Vagina (tissue), 2 donors: ENCODE results near the gene NEK6.

Experiments
- CTCF ChIP-seq, 3 experiments: fragments of 450-650 bp in 2 of 3; fragments of 200-600 bp in 1 of 3; sonication (generic) in 1 of 3; IDR thresholded peaks; one replicate each; pipeline ENCODE4 v1.5.1; 2017 to 2019; ENCODE audit warnings: antibody characterized with exemption in 3 of 3, mild to moderate bottlenecking in 2 of 3, moderate library complexity in 2 of 3
- POLR2AphosphoS5 ChIP-seq, 2 donors: sonication (generic); formaldehyde crosslinking; IDR thresholded peaks; one replicate each; pipeline ENCODE4 v1.9.0; 2017; ENCODE audit warnings: antibody characterized with exemption in 2 of 2, mild to moderate bottlenecking in 2 of 2, low read depth in 1 of 2; ENCODE audit not compliant: insufficient read depth in 1 of 2

- TF ChIP-seq POLR2AphosphoS5 (IDR thresholded peaks at IDR 0.05; ENCODE audit: insufficient read depth in 1 of 2, low read depth in 1 of 2) (no peak), CTCF (IDR thresholded peaks at IDR 0.05) (no peak)
Observed at GRCh38 chr9:124309667-124310084, 51.9 kb downstream of the NEK6 start.
